ENCODE measurements around the gene SLC35F1. TPM values are rescaled to one million over a fixed set of nuclear protein-coding genes. Genes with fewer than 3 reads are reported as not detected.

Gene SLC35F1
- not detected in 2 replicates for total RNA-seq

DNA sequence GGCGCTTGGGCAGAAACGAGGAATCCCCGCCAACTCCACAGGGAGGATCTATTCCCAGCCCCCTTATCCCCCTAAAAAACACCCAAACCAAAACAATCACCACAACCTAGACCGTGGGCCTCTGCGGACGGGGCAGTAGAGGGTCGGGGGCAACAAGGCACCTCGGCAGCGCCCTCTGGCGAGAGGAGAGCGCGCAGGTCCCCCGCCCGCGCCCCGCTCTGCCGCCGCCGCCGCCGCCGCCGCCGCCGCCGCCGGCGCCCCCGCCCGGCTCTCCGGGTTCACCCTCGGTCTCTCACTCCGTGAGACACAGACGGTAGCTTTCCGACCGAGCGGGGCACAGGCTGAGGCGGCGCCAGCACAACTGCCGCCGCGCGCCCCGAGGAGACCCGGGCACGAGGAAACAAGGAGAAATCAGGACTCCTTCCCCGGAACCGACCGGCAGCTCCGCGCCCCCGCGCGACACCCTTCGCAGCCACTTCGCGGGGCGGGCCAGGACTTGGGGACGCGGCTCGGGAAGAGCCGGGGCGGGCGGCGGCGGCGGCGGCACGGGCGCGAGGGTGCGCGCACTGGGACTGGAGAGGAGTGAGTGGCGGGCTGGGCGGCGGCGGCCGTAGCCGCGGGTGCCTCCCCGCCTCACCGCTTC is at the start of gene SLC35F1:
Gene SLC35F1 (plus strand): TSS at position 307 of the 643 bp plus-strand sequence.

Other genes with a start within 250 kb of the SLC35F1 start
- gene NUS1, start 231.8 kb upstream of the SLC35F1 start, total RNA-seq = 14.3 and 18.0 TPM in 2 replicates

Measured in endothelial cell of coronary artery (primary cell).